B cell (primary cell): Measurements from ENCODE around the gene CREB3L4.

Experiments used
- CTCF ChIP-seq: fragments of 200-600 bp; IDR thresholded peaks from one replicate; pipeline ENCODE4 v1.8.0; 2022; ENCODE audit warnings: antibody characterized with exemption, mild to moderate bottlenecking
- EZH2 ChIP-seq: IDR thresholded peaks from 2 replicates; pipeline ENCODE4 v1.6.1; 2012; ENCODE audit warnings: borderline replicate concordance, low read depth, mild to moderate bottlenecking, moderate library complexity, low read length; ENCODE audit not compliant: insufficient read depth, poor library complexity, severe bottlenecking

- TF ChIP-seq CTCF (no peak), EZH2 (no peak)
Observed at GRCh38 chr1:153933430-153933829, 34.3 kb upstream of the CREB3L4 start.
